ENCODE measurements around the gene ADAMTS18. TPM values are rescaled to one million over a fixed set of nuclear protein-coding genes. Genes with fewer than 3 reads are reported as not detected.

The ADAMTS18 gene
- polyA plus RNA-seq, 1 donor (not counting 4 experiments of a cell fraction or from before 2014, with no cell fraction given): not detected

DNA sequence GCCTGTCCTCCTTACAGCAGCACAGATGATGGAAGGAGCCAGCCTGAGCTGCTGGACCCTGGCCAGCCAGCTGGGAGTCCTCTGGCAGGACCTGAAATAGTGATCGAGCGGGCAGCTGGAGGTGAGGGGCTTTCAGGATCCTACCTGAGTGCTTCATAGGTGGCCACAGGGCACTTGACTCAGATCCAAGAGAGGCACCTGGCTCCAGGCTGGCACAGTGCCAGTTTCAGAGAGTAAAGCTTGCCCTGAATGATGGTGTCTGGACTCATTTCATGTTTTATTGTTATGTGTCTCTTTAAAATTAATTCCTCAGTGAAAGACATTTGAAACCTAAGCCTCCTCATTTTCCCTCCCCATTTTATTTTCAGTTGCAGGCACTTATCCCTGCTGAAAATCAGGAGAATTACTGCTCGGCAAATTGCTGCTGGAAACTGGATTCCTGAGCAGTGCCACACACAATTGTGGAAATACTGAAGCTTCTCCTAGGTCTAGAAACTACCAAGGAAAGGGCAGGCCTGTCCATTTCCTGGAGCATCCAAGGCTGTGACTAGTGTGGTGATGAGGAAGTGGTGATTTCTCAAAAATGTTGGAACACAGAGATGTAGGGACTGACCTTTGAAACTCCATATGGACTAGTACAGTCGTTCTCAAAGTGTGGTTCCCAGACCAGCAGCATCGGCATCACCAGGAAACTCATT lies 16.1 kb upstream of the ADAMTS18 start:
- FAIRE-seq: no peak
- dilution Hi-C loops (cut with MboI; ENCODE audit: extremely low pct_ligation_motif_present, low sequenced_read_pairs): no loop called here
- Histone ChIP-seq H3K9ac (ENCODE audit: control insufficient read depth, extremely low read depth, insufficient read depth, low read length) (no peak overlapping the region), H3K4me3 (ENCODE audit: control insufficient read depth in 2 of 3, extremely low read depth in 1 of 3, insufficient read depth in 2 of 3, low read depth in 1 of 3, low read length in 3 of 3) (no peak overlapping the region), H3K27me3 (ENCODE audit: control insufficient read depth, extremely low read depth, insufficient read depth, low read length) (no peaks in the 10 kb centered on the region), H2AFZ (ENCODE audit: control insufficient read depth, low read length) (no peak overlapping the region), H3K79me2 (ENCODE audit: control insufficient read depth, insufficient read depth, low read length) (no peaks in the 10 kb centered on the region), H3K27ac (ENCODE audit: control insufficient read depth, insufficient read depth, low read length) (no peak overlapping the region), H3K4me2 (ENCODE audit: control insufficient read depth, extremely low read depth, insufficient read depth, low read depth, low read length) (no peak overlapping the region), H3K4me1 (ENCODE audit: control insufficient read depth, extremely low read depth, insufficient read depth, low read length) (no peaks in the 10 kb centered on the region), H3K9me1 (ENCODE audit: control insufficient read depth, extremely low read depth, insufficient read depth, low read length) (no peaks in the 10 kb centered on the region), H3K36me3 (ENCODE audit: control insufficient read depth in 2 of 2, extremely low read depth in 1 of 2, insufficient read depth in 2 of 2, low read length in 2 of 2) (no peaks in the 10 kb centered on the region), H4K20me1 (ENCODE audit: control insufficient read depth, extremely low read depth, insufficient read depth, low read length) (no peaks in the 10 kb centered on the region), H3K9me3 (ENCODE audit: control insufficient read depth, low read depth, low read length) (no peaks in the 10 kb centered on the region)
- no peak for DNase-seq (ENCODE audit: low read depth, low spot score)
- no peak for TF ChIP-seq EZH2 (IDR thresholded peaks at IDR 0.05; ENCODE audit: low read length)
- TF ChIP-seq, protein P1, sequence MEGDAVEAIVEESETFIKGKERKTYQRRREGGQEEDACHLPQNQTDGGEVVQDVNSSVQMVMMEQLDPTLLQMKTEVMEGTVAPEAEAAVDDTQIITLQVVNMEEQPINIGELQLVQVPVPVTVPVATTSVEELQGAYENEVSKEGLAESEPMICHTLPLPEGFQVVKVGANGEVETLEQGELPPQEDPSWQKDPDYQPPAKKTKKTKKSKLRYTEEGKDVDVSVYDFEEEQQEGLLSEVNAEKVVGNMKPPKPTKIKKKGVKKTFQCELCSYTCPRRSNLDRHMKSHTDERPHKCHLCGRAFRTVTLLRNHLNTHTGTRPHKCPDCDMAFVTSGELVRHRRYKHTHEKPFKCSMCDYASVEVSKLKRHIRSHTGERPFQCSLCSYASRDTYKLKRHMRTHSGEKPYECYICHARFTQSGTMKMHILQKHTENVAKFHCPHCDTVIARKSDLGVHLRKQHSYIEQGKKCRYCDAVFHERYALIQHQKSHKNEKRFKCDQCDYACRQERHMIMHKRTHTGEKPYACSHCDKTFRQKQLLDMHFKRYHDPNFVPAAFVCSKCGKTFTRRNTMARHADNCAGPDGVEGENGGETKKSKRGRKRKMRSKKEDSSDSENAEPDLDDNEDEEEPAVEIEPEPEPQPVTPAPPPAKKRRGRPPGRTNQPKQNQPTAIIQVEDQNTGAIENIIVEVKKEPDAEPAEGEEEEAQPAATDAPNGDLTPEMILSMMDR (optimal IDR thresholded peaks at IDR 0.05 in 1 of 3, IDR thresholded peaks at IDR 0.05 in 1 of 3, conservative IDR thresholded peaks at IDR 0.05 in 1 of 3; ENCODE audit: extremely low read depth in 1 of 3, insufficient read depth in 2 of 3, low read length in 3 of 3): no peak

DNA sequence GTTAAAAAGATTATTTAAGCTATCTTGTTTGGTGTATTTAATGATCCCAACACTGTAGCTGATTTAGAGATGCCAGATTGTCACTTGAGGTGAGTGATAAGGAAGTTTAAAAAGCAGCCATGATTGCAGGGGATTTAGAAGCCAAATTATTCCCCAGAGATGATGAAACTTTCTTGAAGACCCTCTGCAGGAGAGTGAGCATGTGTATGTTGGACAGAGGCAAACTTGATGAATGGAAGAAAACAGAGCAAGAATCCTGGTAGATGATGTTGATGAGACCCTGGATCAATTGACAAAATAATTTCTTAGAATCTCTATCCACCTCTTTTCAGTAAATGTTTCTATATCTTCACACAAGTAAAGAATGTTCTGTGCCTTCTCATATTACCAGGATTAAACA lies 14.4 kb upstream of the ADAMTS18 start:
- H3K27ac ChIP-seq (ENCODE audit: control insufficient read depth, insufficient read depth, low read length): no peak overlapping the region
- dilution Hi-C loops (cut with MboI; ENCODE audit: extremely low pct_ligation_motif_present, low sequenced_read_pairs): no loop called here
- DNase-seq (ENCODE audit: low read depth, low spot score) (no peak), FAIRE-seq (no peak)
- H3K4me1 ChIP-seq (ENCODE audit: control insufficient read depth, extremely low read depth, insufficient read depth, low read length): no peaks in the 10 kb centered on the region
- H3K4me3 ChIP-seq (ENCODE audit: control insufficient read depth in 2 of 3, extremely low read depth in 1 of 3, insufficient read depth in 2 of 3, low read depth in 1 of 3, low read length in 3 of 3): no peak overlapping the region
- H4K20me1 ChIP-seq (ENCODE audit: control insufficient read depth, extremely low read depth, insufficient read depth, low read length): no peaks in the 10 kb centered on the region
- H3K79me2 ChIP-seq (ENCODE audit: control insufficient read depth, insufficient read depth, low read length): no peaks in the 10 kb centered on the region
- H3K27me3 ChIP-seq (ENCODE audit: control insufficient read depth, extremely low read depth, insufficient read depth, low read length): no peaks in the 10 kb centered on the region
- H3K4me2 ChIP-seq (ENCODE audit: control insufficient read depth, extremely low read depth, insufficient read depth, low read depth, low read length): no peak overlapping the region
- H3K9me3 ChIP-seq (ENCODE audit: control insufficient read depth, low read depth, low read length): no peaks in the 10 kb centered on the region
- H3K9me1 ChIP-seq (ENCODE audit: control insufficient read depth, extremely low read depth, insufficient read depth, low read length): no peaks in the 10 kb centered on the region
- no peak overlapping the region for H3K9ac ChIP-seq (ENCODE audit: control insufficient read depth, extremely low read depth, insufficient read depth, low read length)
- H3K36me3 ChIP-seq (ENCODE audit: control insufficient read depth in 2 of 2, extremely low read depth in 1 of 2, insufficient read depth in 2 of 2, low read length in 2 of 2): no peaks in the 10 kb centered on the region
- no peak for TF ChIP-seq EZH2 (IDR thresholded peaks at IDR 0.05; ENCODE audit: low read length)
- TF ChIP-seq, protein P1 (optimal IDR thresholded peaks at IDR 0.05 in 1 of 3, IDR thresholded peaks at IDR 0.05 in 1 of 3, conservative IDR thresholded peaks at IDR 0.05 in 1 of 3; ENCODE audit: extremely low read depth in 1 of 3, insufficient read depth in 2 of 3, low read length in 3 of 3): no peak
- no peak overlapping the region for H2AFZ ChIP-seq (ENCODE audit: control insufficient read depth, low read length)
